Testis (tissue), 3 donors: ENCODE data around the gene PLA2R1. TPM values are rescaled to one million over a fixed set of nuclear protein-coding genes. Genes with fewer than 3 reads are reported as not detected.

Experiments used
- DNase-seq: peaks from one replicate; pipeline ENCODE4 v3.0.0-alpha.2; 2019
- H3K27ac ChIP-seq, 2 donors: fragments of 200-600 bp; sonication (generic); one replicate each; pipeline ENCODE4 v1.5.1; 2019
- H3K27me3 ChIP-seq: fragments of 200-600 bp; sonication (generic); one replicate; pipeline ENCODE4 v1.5.1; 2019
- H3K36me3 ChIP-seq: fragments of 200-600 bp; sonication (generic); one replicate; pipeline ENCODE4 v1.5.1; 2017; ENCODE audit warnings: low read depth; ENCODE audit errors: missing control alignments
- H3K4me1 ChIP-seq: fragments of 200-600 bp; sonication (generic); one replicate; pipeline ENCODE4 v1.5.1; 2019
- H3K4me3 ChIP-seq, 2 donors: fragments of 200-600 bp; sonication (generic); one replicate each; pipeline ENCODE4 v1.5.1; 2017 to 2019
- H3K9me3 ChIP-seq: fragments of 200-600 bp; sonication (generic); one replicate; pipeline ENCODE4 v1.5.1; 2017
- POLR2A ChIP-seq: fragments of 450-650 bp; IDR thresholded peaks from one replicate; pipeline ENCODE4 v1.6.1; 2017; ENCODE audit warnings: antibody characterized with exemption, mild to moderate bottlenecking, moderate library complexity
- WGBS, 2 donors: methylation state at CpG; one replicate each; pipeline ENCODE4 v1.1.5; 2018; 5-methylcytosine and 5-hydroxymethylcytosine counted together
- intact Hi-C: fragments of 100-400 bp; cut with DNase I; formaldehyde crosslinking; loops from one replicate; pipeline ENCODE4 v1.15.1; 2023; ENCODE audit warnings: low total_unique reads
- polyA plus RNA-seq: library from polyadenylated mRNA; stranded (reverse); fragments of 350-450 nt; fragmentation: Illumina TruSeq; extraction: RNeasy Lipid Tissue Mini Kit (QIAGEN cat#74804); gene quantifications from one replicate; pipeline ENCODE4 v1.2.3, GENCODE V29; 2014; ENCODE audit warnings: low read depth, low replicate concordance; ENCODE audit not compliant: insufficient read depth
- total RNA-seq, 2 donors: library from RNA; depleted of rRNA; stranded (reverse); fragments of >200 nt; gene quantifications; one replicate each; pipeline ENCODE4 v1.2.3, GENCODE V29; 2016
- TF ChIP-seq, protein P1 (sequence below), 3 experiments: fragments of 450-650 bp in 2 of 3; fragments of 200-600 bp in 1 of 3; sonication (generic) in 1 of 3; IDR thresholded peaks; one replicate each; pipeline ENCODE4 v1.5.1; 2016 to 2019; ENCODE audit warnings: antibody characterized with exemption in 3 of 3, mild to moderate bottlenecking in 2 of 3, moderate library complexity in 1 of 3

Gene PLA2R1
- total and polyA plus RNA-seq, 3 donors from 2014 or later = 3.4 to 5.3 (median 5.0) TPM

- H3K9me3 ChIP-seq = no peaks in the 10 kb centered on the region
- intact Hi-C loops = no loop called here
- TF ChIP-seq POLR2A = no peak
- TF ChIP-seq, protein P1, sequence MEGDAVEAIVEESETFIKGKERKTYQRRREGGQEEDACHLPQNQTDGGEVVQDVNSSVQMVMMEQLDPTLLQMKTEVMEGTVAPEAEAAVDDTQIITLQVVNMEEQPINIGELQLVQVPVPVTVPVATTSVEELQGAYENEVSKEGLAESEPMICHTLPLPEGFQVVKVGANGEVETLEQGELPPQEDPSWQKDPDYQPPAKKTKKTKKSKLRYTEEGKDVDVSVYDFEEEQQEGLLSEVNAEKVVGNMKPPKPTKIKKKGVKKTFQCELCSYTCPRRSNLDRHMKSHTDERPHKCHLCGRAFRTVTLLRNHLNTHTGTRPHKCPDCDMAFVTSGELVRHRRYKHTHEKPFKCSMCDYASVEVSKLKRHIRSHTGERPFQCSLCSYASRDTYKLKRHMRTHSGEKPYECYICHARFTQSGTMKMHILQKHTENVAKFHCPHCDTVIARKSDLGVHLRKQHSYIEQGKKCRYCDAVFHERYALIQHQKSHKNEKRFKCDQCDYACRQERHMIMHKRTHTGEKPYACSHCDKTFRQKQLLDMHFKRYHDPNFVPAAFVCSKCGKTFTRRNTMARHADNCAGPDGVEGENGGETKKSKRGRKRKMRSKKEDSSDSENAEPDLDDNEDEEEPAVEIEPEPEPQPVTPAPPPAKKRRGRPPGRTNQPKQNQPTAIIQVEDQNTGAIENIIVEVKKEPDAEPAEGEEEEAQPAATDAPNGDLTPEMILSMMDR (IDR thresholded peaks at IDR 0.05) = no peak
- no peaks in the 10 kb centered on the region for H3K4me1 ChIP-seq
- no peaks in the 10 kb centered on the region for H3K27me3 ChIP-seq
- no peak overlapping the region for H3K4me3 ChIP-seq
- H3K27ac ChIP-seq = no peak overlapping the region
- no peaks in the 10 kb centered on the region for H3K36me3 ChIP-seq
- 85 to 90% methylated on average over 2 to 3 of the region's 4 CpGs for WGBS, 2 donors
- DNase-seq = no peak
Measured at GRCh38 chr2:160092445-160092844, 30.0 kb upstream of the PLA2R1 start.

- DNase-seq = no peak
- H3K27me3 ChIP-seq = no peaks in the 10 kb centered on the region
- H3K4me1 ChIP-seq = no peaks in the 10 kb centered on the region
- TF ChIP-seq POLR2A = no peak
- intact Hi-C loops = no loop called here
- no peak overlapping the region for H3K4me3 ChIP-seq
- no peaks in the 10 kb centered on the region for H3K9me3 ChIP-seq
- H3K27ac ChIP-seq = no peak overlapping the region
- H3K36me3 ChIP-seq = no peaks in the 10 kb centered on the region
Measured at GRCh38 chr2:160091381-160091780, 29.0 kb upstream of the PLA2R1 start.

DNA sequence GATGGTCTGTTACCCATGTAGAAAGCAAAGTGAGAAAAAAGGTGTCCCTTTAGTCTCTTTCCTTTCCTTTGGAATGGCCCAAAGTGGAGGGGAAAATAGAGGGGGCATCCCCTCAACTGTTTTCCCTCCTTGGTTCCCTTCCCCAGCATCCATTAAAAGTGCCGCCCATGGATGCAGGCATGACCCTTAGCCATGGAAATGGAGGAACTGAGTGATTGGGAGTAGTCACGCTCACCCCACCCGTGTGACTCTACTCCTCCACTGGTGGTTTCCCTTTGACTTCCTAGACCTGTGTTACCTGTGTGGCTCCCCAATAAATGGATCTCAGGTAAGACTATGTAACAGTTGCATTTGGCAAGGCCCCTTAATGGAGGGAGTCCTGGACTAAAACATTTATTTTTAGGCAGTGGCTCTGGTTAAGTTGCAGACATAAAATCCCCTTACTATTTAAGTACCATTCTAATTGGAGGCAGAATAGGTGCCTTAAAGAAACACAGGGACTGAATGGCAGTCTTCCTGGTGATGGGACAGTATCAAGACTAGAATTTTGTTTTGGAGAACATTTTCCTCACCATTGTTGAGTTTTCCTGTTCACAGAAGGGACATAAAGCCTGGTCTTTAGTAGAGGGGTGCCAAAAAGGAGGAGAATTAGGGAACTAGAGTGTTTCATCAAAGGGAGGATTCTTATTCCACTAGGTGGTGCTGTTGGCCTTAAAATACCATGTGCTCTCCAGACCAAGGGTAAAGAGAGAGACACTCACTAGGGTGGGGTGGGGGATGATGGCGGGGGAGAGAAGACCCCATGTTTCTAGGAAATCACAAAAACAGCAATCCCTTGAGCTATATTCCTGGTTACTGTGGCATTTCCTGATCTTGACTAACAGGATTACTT lies 25.7 kb upstream of the PLA2R1 start:
- TF ChIP-seq POLR2A = no peak
- TF ChIP-seq, protein P1 (IDR thresholded peaks at IDR 0.05) = no peak
- WGBS, 2 donors = 69 to 71% methylated on average over 4 of the region's 4 CpGs
- DNase-seq = no peak
- no peak overlapping the region for H3K27ac ChIP-seq
- no peak overlapping the region for H3K4me3 ChIP-seq
- intact Hi-C loops = no loop called here
- no peaks in the 10 kb centered on the region for H3K27me3 ChIP-seq
- H3K4me1 ChIP-seq = no peaks in the 10 kb centered on the region
- H3K9me3 ChIP-seq = no peaks in the 10 kb centered on the region
- no peaks in the 10 kb centered on the region for H3K36me3 ChIP-seq

DNA sequence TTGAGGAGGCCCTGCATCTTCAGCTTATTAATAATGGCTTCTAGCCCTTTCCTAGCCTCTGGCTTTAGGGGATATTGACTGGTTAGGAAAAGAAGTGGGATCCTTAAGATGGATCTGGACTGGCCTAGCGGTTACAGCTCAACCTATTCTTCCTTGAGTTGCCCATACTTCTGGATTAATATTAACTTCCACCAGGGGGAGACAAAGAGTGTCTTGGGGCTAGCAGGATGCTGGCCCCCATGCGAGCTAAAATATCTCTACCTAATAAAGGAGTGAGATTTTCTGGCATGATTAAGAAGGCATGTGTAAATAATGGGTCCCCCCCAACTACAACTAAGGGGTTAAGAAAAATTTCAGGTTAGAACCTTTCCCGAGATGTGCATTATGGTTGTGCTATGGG lies 23.2 kb upstream of the PLA2R1 start:
- WGBS, 2 donors = 87 to 91% methylated on average over 3 of the region's 3 CpGs
- no peaks in the 10 kb centered on the region for H3K9me3 ChIP-seq
- TF ChIP-seq, protein P1 (IDR thresholded peaks at IDR 0.05) = no peak
- no peak for TF ChIP-seq POLR2A
- H3K27ac ChIP-seq = no peak overlapping the region
- H3K4me3 ChIP-seq = no peak overlapping the region
- no peaks in the 10 kb centered on the region for H3K36me3 ChIP-seq
- intact Hi-C loops = no loop called here
- H3K4me1 ChIP-seq = no peaks in the 10 kb centered on the region
- no peak for DNase-seq
- no peaks in the 10 kb centered on the region for H3K27me3 ChIP-seq

GRCh38 chr2:160077912-160078810 lies 15.7 kb upstream of the PLA2R1 start:
- Histone ChIP-seq H3K27ac (no peak overlapping the region), H3K4me1 (no peaks in the 10 kb centered on the region), H3K4me3 (no peak overlapping the region), H3K27me3 (no peaks in the 10 kb centered on the region), H3K36me3 (no peaks in the 10 kb centered on the region), H3K9me3 (no peaks in the 10 kb centered on the region)
- WGBS, 2 donors = 86% methylated on average over 4 of the region's 4 CpGs
- no peak for DNase-seq
- intact Hi-C loops = no loop called here
- no peak for TF ChIP-seq POLR2A
- TF ChIP-seq, protein P1 (IDR thresholded peaks at IDR 0.05) = no peak
